Stimulated activated naive CD4-positive, alpha-beta T cell (primary cell): ENCODE data around the gene CPEB4.
A peak's percentile ranks its signal among the peaks of the same experiment; 100 is the strongest.

Source experiments
- DNase-seq, 6 experiments: peaks; one replicate each; lab custom pipeline; 2025; lab: John Stamatoyannopoulos, UW

Gene CPEB4

DNA sequence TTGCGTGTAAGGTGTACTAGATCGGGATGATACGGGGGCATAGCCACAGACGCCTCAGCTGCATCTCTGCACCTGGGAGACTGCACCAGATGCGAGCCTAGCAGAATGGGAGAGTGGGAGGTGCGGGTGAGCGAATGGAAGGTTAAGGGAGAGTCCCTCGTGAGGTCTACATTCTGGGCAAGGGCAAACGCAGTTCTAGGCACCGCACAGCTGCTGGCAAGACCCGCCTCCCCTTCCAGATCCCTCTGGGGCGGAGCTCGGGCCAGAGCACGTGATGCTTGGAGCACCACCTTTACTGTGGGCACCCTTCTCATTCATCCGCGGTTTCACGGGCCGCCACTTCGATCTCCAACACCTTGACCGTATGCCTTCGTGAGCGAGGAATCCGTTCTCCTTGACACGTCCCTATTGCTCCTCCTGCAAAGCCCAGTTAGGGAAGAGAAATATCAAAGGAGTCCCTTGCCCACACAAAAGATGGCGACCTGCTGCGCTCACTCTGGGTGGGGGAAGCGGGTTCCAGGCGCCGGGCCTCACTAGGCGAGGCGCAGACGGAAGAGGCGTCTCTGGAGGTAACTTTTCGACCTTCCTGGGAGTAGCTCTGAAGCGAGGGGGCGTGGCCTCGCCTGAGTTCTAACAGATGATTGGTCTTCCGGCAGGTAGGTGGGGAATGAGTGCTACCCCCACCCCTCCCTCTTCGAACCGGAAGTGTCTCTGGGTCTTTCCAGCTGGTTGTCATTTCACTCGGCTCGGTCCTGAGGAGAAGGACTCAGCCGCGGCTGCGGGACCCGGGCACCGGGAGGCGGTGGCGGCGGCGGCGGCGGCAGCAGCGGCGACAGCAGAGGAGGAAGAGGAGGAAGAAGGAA, at the start of gene CPEB4:
CPEB4 (plus strand) TSS at position 740 of the 863 bp plus-strand sequence. CDS start 1,385 bp downstream, outside the sequence.
- DNase-seq = peak; percentile 95 to 98 (median 97)

- no peak for DNase-seq
Measured at GRCh38 chr5:173839117-173839713, 48.9 kb upstream of the CPEB4 start.

- DNase-seq = no peak
Measured at GRCh38 chr5:173840111-173840983, 47.8 kb upstream of the CPEB4 start.

GRCh38 chr5:173841710-173842109, 46.4 kb upstream of the CPEB4 start:
- DNase-seq = no peak

DNA sequence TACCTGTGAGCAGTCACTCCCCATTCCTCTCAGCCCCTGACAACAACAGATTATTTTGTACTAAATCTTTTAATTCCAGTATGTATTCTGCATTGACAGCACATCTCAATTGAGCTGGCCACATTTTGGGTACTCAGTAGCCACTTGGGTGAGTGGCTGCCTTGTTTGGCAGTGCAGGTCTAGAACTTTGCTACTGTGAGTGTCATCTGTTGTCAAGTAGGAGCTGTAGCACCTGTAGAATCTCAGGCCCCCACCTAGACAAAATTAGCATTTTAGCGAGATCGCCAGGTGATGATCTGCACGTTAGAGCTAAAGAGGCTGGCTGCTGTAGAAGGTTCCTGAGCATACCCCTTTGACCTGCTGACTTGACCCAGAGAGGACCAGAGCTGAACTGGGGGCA, 44.4 kb upstream of the CPEB4 start:
- no peak for DNase-seq

DNA sequence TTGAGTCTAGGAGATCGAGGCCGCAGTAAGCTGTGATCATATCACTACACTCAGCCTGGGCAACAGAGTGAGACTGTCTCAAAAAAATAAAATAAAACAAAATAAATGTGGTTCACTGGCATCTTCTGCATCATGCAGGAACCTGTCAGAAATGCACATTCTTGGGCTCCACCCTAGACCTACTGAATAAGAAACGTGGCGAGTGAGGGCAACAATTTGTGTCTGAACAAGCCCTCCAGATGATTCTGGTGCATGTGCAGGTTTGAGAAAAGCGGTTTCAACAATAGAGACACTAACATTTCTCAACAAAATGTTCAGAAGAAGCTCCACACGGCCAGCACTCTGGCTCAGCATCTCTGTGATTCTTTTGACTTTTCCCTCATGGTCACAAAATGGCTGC, 42.8 kb upstream of the CPEB4 start:
- DNase-seq = no peak

- DNase-seq = no peak
Measured at GRCh38 chr5:173846929-173847501, 41.1 kb upstream of the CPEB4 start.

GRCh38 chr5:173848986-173849596, 39.1 kb upstream of the CPEB4 start:
- no peak for DNase-seq

- no peak for DNase-seq
Measured at GRCh38 chr5:173849908-173850307, 38.2 kb upstream of the CPEB4 start.

DNA sequence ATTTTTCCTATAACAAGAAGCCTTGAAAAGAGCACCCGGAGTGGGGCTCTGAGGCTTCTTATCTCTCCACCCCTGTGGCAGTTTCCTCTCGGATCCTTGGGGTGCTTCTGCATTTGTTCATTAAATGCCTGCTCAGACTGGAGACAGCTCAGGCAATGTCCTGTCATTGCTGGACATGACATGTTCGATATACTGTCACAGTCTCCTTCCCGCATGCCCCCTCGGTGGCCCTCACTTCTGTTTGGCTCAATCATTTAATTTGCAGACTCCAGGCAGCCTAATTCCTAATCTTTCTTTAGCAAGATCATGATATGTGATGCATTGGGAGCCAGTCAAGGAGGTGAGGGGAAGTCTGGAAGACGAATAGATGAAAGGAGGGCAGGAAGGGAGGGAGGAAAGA, 37.5 kb upstream of the CPEB4 start:
- no peak for DNase-seq

GRCh38 chr5:173851595-173852243, 36.4 kb upstream of the CPEB4 start:
- no peak for DNase-seq

DNA sequence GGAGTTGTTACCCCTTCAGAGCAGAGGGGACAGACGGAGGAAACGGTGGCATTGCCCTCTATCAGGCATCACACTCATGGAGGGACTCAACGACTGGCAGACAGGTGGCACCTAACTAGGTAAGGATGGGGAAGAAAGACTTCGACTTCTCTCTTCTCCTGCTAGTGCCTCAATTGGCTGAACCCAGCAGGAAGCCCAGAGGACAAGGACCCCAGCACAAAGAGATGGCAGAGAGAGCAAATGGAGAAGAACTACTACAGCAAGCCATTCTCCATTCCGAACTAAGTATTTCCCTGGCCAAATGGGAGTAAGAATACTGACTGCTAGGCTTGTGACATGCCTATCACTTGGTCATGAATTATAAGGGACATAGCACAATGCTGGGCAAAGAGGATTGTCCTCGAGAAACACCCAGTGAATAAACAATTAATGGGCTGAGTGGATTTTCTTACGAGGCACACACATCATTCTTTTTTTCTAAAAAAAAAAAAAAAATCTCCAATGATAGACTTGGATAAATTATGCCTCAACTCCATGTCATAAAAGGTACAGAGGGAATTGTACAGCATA, 35.3 kb upstream of the CPEB4 start:
- DNase-seq = no peak

DNA sequence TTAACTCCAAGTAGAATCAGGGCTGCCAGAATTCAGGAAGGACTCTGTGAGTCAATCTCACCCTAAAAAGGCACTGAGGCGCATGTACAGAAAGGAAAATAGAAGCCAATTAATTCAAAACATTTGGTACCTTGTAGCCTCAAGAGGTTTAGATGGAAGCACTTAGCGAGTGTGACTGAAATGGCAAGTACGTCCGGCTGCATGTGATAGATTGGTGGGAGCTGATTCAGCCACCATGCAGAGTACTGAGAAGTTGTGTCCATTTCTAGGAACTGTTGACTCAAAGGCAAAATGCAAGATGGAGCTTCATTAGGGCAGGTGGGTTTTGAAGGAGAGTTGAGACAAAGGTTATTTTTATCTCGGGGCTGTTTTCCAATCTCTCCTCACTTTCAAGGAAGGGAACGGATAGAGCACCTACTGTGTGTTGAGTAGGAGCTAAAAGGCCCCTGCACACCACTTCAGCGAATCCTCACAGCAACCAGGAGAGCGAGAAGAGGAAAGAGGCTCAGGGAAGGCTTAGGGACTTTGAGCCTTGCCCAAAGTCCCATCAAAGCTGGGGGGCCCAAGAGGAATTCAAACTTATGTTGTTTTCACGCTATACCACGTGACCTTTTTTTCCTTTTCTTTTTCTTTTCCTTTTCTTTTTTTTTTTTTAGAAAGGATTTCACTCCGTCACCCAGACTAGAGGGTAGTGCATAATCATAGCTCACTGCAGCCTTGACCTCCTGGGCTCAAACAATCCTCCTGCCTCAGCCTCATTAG, 34.6 kb upstream of the CPEB4 start:
- DNase-seq = no peak

- no peak for DNase-seq
Measured at GRCh38 chr5:173855162-173855994, 32.8 kb upstream of the CPEB4 start.

- no peak for DNase-seq
Measured at GRCh38 chr5:173855995-173856656, 32.0 kb upstream of the CPEB4 start.

- no peak for DNase-seq
Measured at GRCh38 chr5:173857234-173857633, 30.9 kb upstream of the CPEB4 start.

- no peak for DNase-seq
Measured at GRCh38 chr5:173858021-173858669, 30.0 kb upstream of the CPEB4 start.
